ENCODE results near the gene CACNA1D. TPM values are rescaled to one million over a fixed set of nuclear protein-coding genes. Genes with fewer than 3 reads are reported as not detected.

Gene CACNA1D
- total and polyA plus RNA-seq, 9 of the 15 experiments (the other 6 are each of a cell fraction or from before 2014, with no cell fraction given) = 0.29 TPM; not detected in 8

GRCh38 chr3:53506763-53507145 is 12.3 kb downstream of the CACNA1D start:
- H3K4me1 ChIP-seq (replicated peaks in 1 of 2; ENCODE audit: control insufficient read depth in 2 of 2, insufficient read depth in 2 of 2, low read length in 2 of 2) = no peaks in the 10 kb centered on the region
- DNase-seq (ENCODE audit: extremely low read depth in 1 of 4, low spot score in 3 of 4) (no peak), ATAC-seq (no peak), FAIRE-seq (no peak)
- ChIA-PET POLR2A (no interaction called here), CTCF (ENCODE audit: low intra/inter-chr PET ratio) (no interaction called here)
- H3K4me3 ChIP-seq = no peak overlapping the region
- no peak overlapping the region for H3K9ac ChIP-seq (ENCODE audit: insufficient read depth in 1 of 2, low read depth in 2 of 2, low read length in 2 of 2)
- TF ChIP-seq SRSF3 (IDR thresholded peaks at IDR 0.05; ENCODE audit: insufficient read depth, low read length) = no peak
- TF ChIP-seq SREBF2 (CRISPR knock-in tag; IDR thresholded peaks at IDR 0.05) = no peak
- TF ChIP-seq ZNF212 (CRISPR knock-in tag; IDR thresholded peaks at IDR 0.05) = no peak
- TF ChIP-seq FOXO4 (CRISPR knock-in tag; IDR thresholded peaks at IDR 0.05) = no peak
- no peak for TF ChIP-seq NR3C1 (CRISPR knock-in tag; IDR thresholded peaks at IDR 0.05)
- no peak for TF ChIP-seq COPS2 (conservative IDR thresholded peaks at IDR 0.05)
- TF ChIP-seq RAD21 (CRISPR knock-in tag; conservative IDR thresholded peaks at IDR 0.05 in 1 of 2, IDR thresholded peaks at IDR 0.05 in 1 of 2) = no peak
- TF ChIP-seq DPF2 (IDR thresholded peaks at IDR 0.05) = no peak
- TF ChIP-seq CBX8 (IDR thresholded peaks at IDR 0.05; ENCODE audit: borderline replicate concordance, extremely low read depth, low read depth, low read length, poor library complexity, severe bottlenecking) = no peak
- TF ChIP-seq NR0B1 (IDR thresholded peaks at IDR 0.05; ENCODE audit: partially characterized antibody) = no peak
- no peak for TF ChIP-seq ZNF263 (CRISPR knock-in tag; IDR thresholded peaks at IDR 0.05; ENCODE audit: borderline replicate concordance)
- TF ChIP-seq NFE2 (IDR thresholded peaks at IDR 0.05; ENCODE audit: low read depth) = no peak
- no peak for TF ChIP-seq ZNF75A (CRISPR knock-in tag; IDR thresholded peaks at IDR 0.05)
- H2AFZ ChIP-seq (ENCODE audit: low read depth, low read length) = no peak overlapping the region
- H4K20me1 ChIP-seq (replicated peaks; ENCODE audit: control insufficient read depth, insufficient read depth, low read length) = no peaks in the 10 kb centered on the region; the same call in 1 of the 2 replicates
- no peaks in the 10 kb centered on the region for H3K9me1 ChIP-seq (ENCODE audit: control insufficient read depth, insufficient read depth, low read length)
- H3K9me3 ChIP-seq (replicated peaks; ENCODE audit: control insufficient read depth, insufficient read depth, low read depth, low read length) = no peaks in the 10 kb centered on the region
- H3K27ac ChIP-seq (ENCODE audit: extremely low read depth, low read depth, low read length) = no peak overlapping the region
- H3K4me2 ChIP-seq (ENCODE audit: insufficient read depth, low read length) = no peak overlapping the region
- no peaks in the 10 kb centered on the region for H3K79me2 ChIP-seq (ENCODE audit: control insufficient read depth, insufficient read depth, low read length)
- intact Hi-C loops (cut with micrococcal nuclease) = no loop called here
- H3K36me3 ChIP-seq (ENCODE audit: control insufficient read depth, insufficient read depth, low read length) = no peaks in the 10 kb centered on the region
- H3K27me3 ChIP-seq (ENCODE audit: control insufficient read depth in 2 of 2, insufficient read depth in 2 of 2, low read length in 2 of 2) = peaks cover 7 to 32% of the 10 kb centered on the region in 2 experiments; a peak in 4 of 5 replicates
- in situ Hi-C loops (cut with MboI) = no loop called here
- no TSS peak for BruUV-seq (replicated peaks)

Data from K562 (cell line).